WTC11 (cell line): Measurements from ENCODE around the gene RHOT2. TPM values are rescaled to one million over a fixed set of nuclear protein-coding genes. Genes with fewer than 3 reads are reported as not detected.

Experiments used
- ATAC-seq: fragments of 200-7000 bp; cut with Tn5 transposase; 2 replicates; pipeline ENCODE4 v1.10.0; 2021; ENCODE audit warnings: mild to moderate bottlenecking, moderate library complexity
- CTCF ChIA-PET: fragments of 300-600 bp; sonication (Branson Sonifier 250); formaldehyde crosslinking; loops from one replicate; lab custom pipeline; 2021; ENCODE audit warnings: antibody characterized with exemption; lab: Charles Lee
- POLR2A ChIA-PET: fragments of 350-600 bp; sonication (Branson Sonifier 250); formaldehyde crosslinking; loops from one replicate; lab custom pipeline; 2021; ENCODE audit warnings: antibody characterized with exemption; lab: Charles Lee
- DNase-seq: peaks from one replicate; pipeline ENCODE4 v3.0.0; 2021; ENCODE audit warnings: low spot score
- H3K27ac Mint-ChIP-seq: 2 replicates; pipeline ENCODE4 v1.8.0; 2021; ENCODE audit warnings: mixed read lengths
- H3K27me3 Mint-ChIP-seq: 2 replicates; pipeline ENCODE4 v1.8.0; 2021; ENCODE audit warnings: low read depth, mild to moderate bottlenecking, moderate library complexity, mixed read lengths
- H3K36me3 Mint-ChIP-seq: 2 replicates; pipeline ENCODE4 v1.8.0; 2021; ENCODE audit warnings: mixed read lengths
- H3K4me1 Mint-ChIP-seq: 2 replicates; pipeline ENCODE4 v1.8.0; 2022; ENCODE audit warnings: mixed read lengths
- H3K4me3 Mint-ChIP-seq: 2 replicates; pipeline ENCODE4 v1.8.0; 2021; ENCODE audit warnings: mild to moderate bottlenecking, moderate library complexity, mixed read lengths
- H3K9me3 Mint-ChIP-seq: 2 replicates; pipeline ENCODE4 v1.8.0; 2021; ENCODE audit warnings: mixed read lengths
- CDX4 ChIP-seq: fragments of 250-450 bp; sonication (Bioruptor Pico); IDR thresholded peaks from 2 replicates; pipeline ENCODE4 v1.9.0; 2021; ENCODE audit warnings: moderate library complexity, mild to moderate bottlenecking, inconsistent platforms, borderline replicate concordance
- ELF4 ChIP-seq: sonication (generic); formaldehyde crosslinking; IDR thresholded peaks from 2 replicates; pipeline ENCODE4 v1.8.1; 2022; ENCODE audit warnings: low read depth, mild to moderate bottlenecking, moderate library complexity, missing genetic modification reagents
- GRHL2 ChIP-seq: fragments of 250-450 bp; sonication (Bioruptor Pico); IDR thresholded peaks from 2 replicates; pipeline ENCODE4 v1.8.0; 2022; ENCODE audit warnings: mild to moderate bottlenecking, moderate library complexity; ENCODE audit not compliant: insufficient replicate concordance, severe bottlenecking
- GTF2I ChIP-seq: fragments of 250-450 bp; sonication (Bioruptor Pico); conservative IDR thresholded peaks from 2 replicates; pipeline ENCODE4 v1.4.0; 2021; ENCODE audit warnings: mild to moderate bottlenecking
- HMGXB4 ChIP-seq: sonication (generic); formaldehyde crosslinking; IDR thresholded peaks from 2 replicates; pipeline ENCODE4 v1.8.1; 2023; ENCODE audit warnings: mild to moderate bottlenecking, moderate library complexity, missing genetic modification reagents
- IRF1 ChIP-seq: sonication (generic); formaldehyde crosslinking; IDR thresholded peaks from 2 replicates; pipeline ENCODE4 v1.8.0; 2023; ENCODE audit warnings: missing genetic modification reagents
- TEAD4 ChIP-seq: sonication (generic); formaldehyde crosslinking; IDR thresholded peaks from 2 replicates; pipeline ENCODE4 v1.8.0; 2022; ENCODE audit warnings: mild to moderate bottlenecking, missing genetic modification reagents
- ZNF138 ChIP-seq: sonication (generic); formaldehyde crosslinking; conservative IDR thresholded peaks from 2 replicates; pipeline ENCODE4 v1.8.1; 2022; ENCODE audit warnings: mild to moderate bottlenecking, moderate library complexity, missing genetic modification reagents
- ZNF317 ChIP-seq: sonication (generic); formaldehyde crosslinking; IDR thresholded peaks from 2 replicates; pipeline ENCODE4 v1.8.1; 2023; ENCODE audit warnings: low read depth, mild to moderate bottlenecking, moderate library complexity, missing genetic modification reagents, borderline replicate concordance
- ZNF423 ChIP-seq: fragments of 250-450 bp; sonication (Bioruptor Pico); IDR thresholded peaks from 2 replicates; pipeline ENCODE4 v2.1.2; 2022; ENCODE audit warnings: mild to moderate bottlenecking, moderate library complexity
- ZSCAN18 ChIP-seq: fragments of 250-450 bp; sonication (Bioruptor Pico); IDR thresholded peaks from 2 replicates; pipeline ENCODE4 v2.1.2; 2022; ENCODE audit warnings: mild to moderate bottlenecking, moderate library complexity
- total RNA-seq: library from RNA; stranded (reverse); gene quantifications from 3 replicates; pipeline ENCODE4 v1.2.3, GENCODE V29; 2021
- TF ChIP-seq, protein P1 (sequence below): fragments of 250-450 bp; sonication (Bioruptor Pico); conservative IDR thresholded peaks from 2 replicates; pipeline ENCODE4 v1.9.0; 2021; ENCODE audit warnings: mild to moderate bottlenecking
- TF ChIP-seq, protein P2 (sequence below): sonication (generic); formaldehyde crosslinking; IDR thresholded peaks from 2 replicates; pipeline ENCODE4 v1.8.0; 2023; ENCODE audit warnings: missing genetic modification reagents, mild to moderate bottlenecking, borderline replicate concordance
- TF ChIP-seq, protein P3 (sequence below): sonication (generic); formaldehyde crosslinking; IDR thresholded peaks from 2 replicates; pipeline ENCODE4 v1.8.1; 2022; ENCODE audit warnings: mild to moderate bottlenecking, moderate library complexity, missing genetic modification reagents
- TF ChIP-seq, protein P4 (sequence below): sonication (generic); formaldehyde crosslinking; IDR thresholded peaks from 2 replicates; pipeline ENCODE4 v1.8.1; 2022; ENCODE audit warnings: mild to moderate bottlenecking, missing genetic modification reagents, moderate library complexity, borderline replicate concordance

The RHOT2 gene
- total RNA-seq, 1 experiment from 2014 or later = 285 TPM

- no peak for TF ChIP-seq CDX4 (CRISPR knock-in tag)
- TF ChIP-seq GRHL2 (CRISPR knock-in tag) = no peak
Measured at GRCh38 chr16:662597-662996, 5.3 kb upstream of the RHOT2 start (continued).

GRCh38 chr16:666572-666971 is 1.4 kb upstream of the RHOT2 start:
- Mint-ChIP-seq H3K27me3 (no peaks in the 10 kb centered on the region), H3K27ac (no peak overlapping the region), H3K4me1 (no peaks in the 10 kb centered on the region), H3K4me3 (no peak overlapping the region), H3K36me3 (peaks cover 7% of the 10 kb centered on the region), H3K9me3 (no peaks in the 10 kb centered on the region)
- ATAC-seq = no peak
- TF ChIP-seq, protein P1, sequence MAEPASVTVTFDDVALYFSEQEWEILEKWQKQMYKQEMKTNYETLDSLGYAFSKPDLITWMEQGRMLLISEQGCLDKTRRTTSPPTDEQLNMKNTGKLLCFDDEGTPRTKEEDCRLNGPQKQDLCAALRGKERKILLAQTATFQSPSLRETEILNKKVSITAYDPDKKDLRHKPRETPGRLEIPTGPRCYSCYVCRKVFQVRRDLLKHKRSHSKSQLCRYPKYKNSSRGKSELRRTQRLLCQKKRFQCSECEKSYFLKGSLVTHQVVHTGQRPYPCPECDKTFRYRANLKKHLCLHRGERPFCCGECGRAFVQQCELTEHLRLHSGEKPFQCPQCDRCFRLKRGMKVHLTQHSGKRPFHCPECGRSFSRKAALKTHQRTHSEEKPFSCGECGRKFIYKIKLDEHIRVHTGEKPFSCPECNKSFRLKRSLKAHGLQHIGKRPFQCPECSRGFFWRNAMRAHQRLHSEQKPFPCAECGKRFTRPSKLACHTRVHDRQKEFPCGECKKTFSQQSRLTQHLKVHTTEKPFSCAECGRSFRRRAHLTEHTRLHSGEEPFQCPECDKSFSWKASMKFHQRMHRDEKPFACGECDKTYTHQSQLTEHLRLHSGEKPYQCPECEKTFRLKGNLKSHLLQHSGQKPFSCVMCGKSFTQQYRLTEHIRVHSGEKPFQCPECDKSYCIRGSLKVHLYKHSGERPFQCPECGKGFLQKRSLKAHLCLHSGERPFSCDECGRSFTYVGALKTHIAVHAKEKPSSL = no peak
- TF ChIP-seq, protein P2, sequence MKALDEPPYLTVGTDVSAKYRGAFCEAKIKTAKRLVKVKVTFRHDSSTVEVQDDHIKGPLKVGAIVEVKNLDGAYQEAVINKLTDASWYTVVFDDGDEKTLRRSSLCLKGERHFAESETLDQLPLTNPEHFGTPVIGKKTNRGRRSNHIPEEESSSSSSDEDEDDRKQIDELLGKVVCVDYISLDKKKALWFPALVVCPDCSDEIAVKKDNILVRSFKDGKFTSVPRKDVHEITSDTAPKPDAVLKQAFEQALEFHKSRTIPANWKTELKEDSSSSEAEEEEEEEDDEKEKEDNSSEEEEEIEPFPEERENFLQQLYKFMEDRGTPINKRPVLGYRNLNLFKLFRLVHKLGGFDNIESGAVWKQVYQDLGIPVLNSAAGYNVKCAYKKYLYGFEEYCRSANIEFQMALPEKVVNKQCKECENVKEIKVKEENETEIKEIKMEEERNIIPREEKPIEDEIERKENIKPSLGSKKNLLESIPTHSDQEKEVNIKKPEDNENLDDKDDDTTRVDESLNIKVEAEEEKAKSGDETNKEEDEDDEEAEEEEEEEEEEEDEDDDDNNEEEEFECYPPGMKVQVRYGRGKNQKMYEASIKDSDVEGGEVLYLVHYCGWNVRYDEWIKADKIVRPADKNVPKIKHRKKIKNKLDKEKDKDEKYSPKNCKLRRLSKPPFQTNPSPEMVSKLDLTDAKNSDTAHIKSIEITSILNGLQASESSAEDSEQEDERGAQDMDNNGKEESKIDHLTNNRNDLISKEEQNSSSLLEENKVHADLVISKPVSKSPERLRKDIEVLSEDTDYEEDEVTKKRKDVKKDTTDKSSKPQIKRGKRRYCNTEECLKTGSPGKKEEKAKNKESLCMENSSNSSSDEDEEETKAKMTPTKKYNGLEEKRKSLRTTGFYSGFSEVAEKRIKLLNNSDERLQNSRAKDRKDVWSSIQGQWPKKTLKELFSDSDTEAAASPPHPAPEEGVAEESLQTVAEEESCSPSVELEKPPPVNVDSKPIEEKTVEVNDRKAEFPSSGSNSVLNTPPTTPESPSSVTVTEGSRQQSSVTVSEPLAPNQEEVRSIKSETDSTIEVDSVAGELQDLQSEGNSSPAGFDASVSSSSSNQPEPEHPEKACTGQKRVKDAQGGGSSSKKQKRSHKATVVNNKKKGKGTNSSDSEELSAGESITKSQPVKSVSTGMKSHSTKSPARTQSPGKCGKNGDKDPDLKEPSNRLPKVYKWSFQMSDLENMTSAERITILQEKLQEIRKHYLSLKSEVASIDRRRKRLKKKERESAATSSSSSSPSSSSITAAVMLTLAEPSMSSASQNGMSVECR (CRISPR knock-in tag) = no peak
- TF ChIP-seq HMGXB4 (CRISPR knock-in tag) = no peak
- TF ChIP-seq TEAD4 (CRISPR knock-in tag) = no peak
- TF ChIP-seq, protein P3, sequence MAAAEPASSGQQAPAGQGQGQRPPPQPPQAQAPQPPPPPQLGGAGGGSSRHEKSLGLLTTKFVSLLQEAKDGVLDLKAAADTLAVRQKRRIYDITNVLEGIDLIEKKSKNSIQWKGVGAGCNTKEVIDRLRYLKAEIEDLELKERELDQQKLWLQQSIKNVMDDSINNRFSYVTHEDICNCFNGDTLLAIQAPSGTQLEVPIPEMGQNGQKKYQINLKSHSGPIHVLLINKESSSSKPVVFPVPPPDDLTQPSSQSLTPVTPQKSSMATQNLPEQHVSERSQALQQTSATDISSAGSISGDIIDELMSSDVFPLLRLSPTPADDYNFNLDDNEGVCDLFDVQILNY (CRISPR knock-in tag) = no peak
- no peak for TF ChIP-seq GTF2I (CRISPR knock-in tag)
- no peak for TF ChIP-seq ELF4 (CRISPR knock-in tag)
- no peak for TF ChIP-seq ZNF423 (CRISPR knock-in tag)
- DNase-seq = no peak
- CTCF ChIA-PET = interaction anchor here (1.6 to 3.0 kb wide), 2 partner anchors 18 to 76 kb away, joined by 5 to 16 read pairs; partner anchors contain the start of genes RAB40C and WDR90
- POLR2A ChIA-PET = interaction anchor here (1.0 kb wide), 1 partner anchor 15 kb away, joined by 3 read pairs; no protein-coding TSS in a partner anchor

- H3K36me3 Mint-ChIP-seq = peaks cover 7% of the 10 kb centered on the region
- CTCF ChIA-PET = interaction anchor here (0.6 to 3.0 kb wide), 23 partner anchors 9 to 296 kb away, joined by 3 to 21 read pairs (median 4); partner anchors contain the start of genes ANTKMT, CIAO3, JMJD8 and RAB40C
- H3K27ac Mint-ChIP-seq = peak overlapping the region; percentile 86
- TF ChIP-seq IRF1 (CRISPR knock-in tag) (no peak), ZNF138 (no peak), ZSCAN18 (CRISPR knock-in tag) (no peak), CDX4 (CRISPR knock-in tag) (no peak), ZNF317 (CRISPR knock-in tag) (no peak)
- TF ChIP-seq, protein P4, sequence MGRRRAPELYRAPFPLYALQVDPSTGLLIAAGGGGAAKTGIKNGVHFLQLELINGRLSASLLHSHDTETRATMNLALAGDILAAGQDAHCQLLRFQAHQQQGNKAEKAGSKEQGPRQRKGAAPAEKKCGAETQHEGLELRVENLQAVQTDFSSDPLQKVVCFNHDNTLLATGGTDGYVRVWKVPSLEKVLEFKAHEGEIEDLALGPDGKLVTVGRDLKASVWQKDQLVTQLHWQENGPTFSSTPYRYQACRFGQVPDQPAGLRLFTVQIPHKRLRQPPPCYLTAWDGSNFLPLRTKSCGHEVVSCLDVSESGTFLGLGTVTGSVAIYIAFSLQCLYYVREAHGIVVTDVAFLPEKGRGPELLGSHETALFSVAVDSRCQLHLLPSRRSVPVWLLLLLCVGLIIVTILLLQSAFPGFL = no peak
Measured at GRCh38 chr16:667113-667779, 686 bp upstream of the RHOT2 start.

More at GRCh38 chr16:667113-667779, 686 bp upstream of the RHOT2 start:
- ATAC-seq (no peak), DNase-seq (no peak)
- POLR2A ChIA-PET = interaction anchor here (1.0 to 1.8 kb wide), 2 partner anchors 29 to 53 kb away, joined by 3 to 6 read pairs; no protein-coding TSS in a partner anchor
- Mint-ChIP-seq H3K4me1 (no peaks in the 10 kb centered on the region), H3K27me3 (no peaks in the 10 kb centered on the region), H3K9me3 (no peaks in the 10 kb centered on the region), H3K4me3 (0 out of 2 replicates have a peak overlapping the region, but pooled peaks have one; percentile 30)
